AG09309 (cell line): Measurements from ENCODE around the gene VPS35L.

Source experiments
- DNase-seq: peaks from one replicate; pipeline ENCODE4 v3.0.0-alpha.2; 2010; ENCODE audit warnings: low read depth
- H3K4me3 ChIP-seq: 2 replicates; pipeline ENCODE4 v1.5.1; 2011; ENCODE audit warnings: mild to moderate bottlenecking, low read depth, low read length, moderate library complexity; ENCODE audit not compliant: control insufficient read depth
- CTCF ChIP-seq: IDR thresholded peaks from 2 replicates; pipeline ENCODE4 v1.5.1; 2011; ENCODE audit warnings: mild to moderate bottlenecking, low read depth, low read length, inconsistent platforms; ENCODE audit not compliant: insufficient read depth, control insufficient read depth; ENCODE audit errors: missing control alignments

The VPS35L gene

GRCh38 chr16:19685176-19685575 is 129.7 kb downstream of the VPS35L start:
- TF ChIP-seq CTCF: no peak
- H3K4me3 ChIP-seq: no peak overlapping the region
- no peak for DNase-seq

- no peak overlapping the region for H3K4me3 ChIP-seq
- TF ChIP-seq CTCF: no peak
- DNase-seq: no peak
Measured at GRCh38 chr16:19687279-19687678, 131.8 kb downstream of the VPS35L start.

- no peak for TF ChIP-seq CTCF
- H3K4me3 ChIP-seq: no peak overlapping the region
- no peak for DNase-seq
Measured at GRCh38 chr16:19688396-19689024, 133.0 kb downstream of the VPS35L start.

- DNase-seq: no peak
- H3K4me3 ChIP-seq: no peak overlapping the region
- TF ChIP-seq CTCF: no peak
Measured at GRCh38 chr16:19689342-19689741, 133.8 kb downstream of the VPS35L start.

GRCh38 chr16:19690196-19690595 is 134.7 kb downstream of the VPS35L start:
- no peak for DNase-seq
- no peak for TF ChIP-seq CTCF
- no peak overlapping the region for H3K4me3 ChIP-seq

GRCh38 chr16:19691161-19691711 is 135.7 kb downstream of the VPS35L start:
- no peak for DNase-seq
- TF ChIP-seq CTCF: no peak
- no peak overlapping the region for H3K4me3 ChIP-seq
